Activated T-helper 17 cell treated with anti-CD3 and anti-CD28 coated beads, Interleukin-2, amount 50 U/mL, for 72 hours (primary cell): ENCODE results near the gene DDR2. TPM values are rescaled to one million over a fixed set of nuclear protein-coding genes. Genes with fewer than 3 reads are reported as not detected.
"Not testable (repeated sequence)": the region's sequence is repeated elsewhere in the genome, so short reads cannot be mapped to it uniquely, and the experiment has no call there.

Experiments used
- ATAC-seq: fragments of 150-1000 bp; cut with Tn5 transposase; replicated peaks from 2 replicates; pipeline ENCODE4 v1.10.0; 2021; ENCODE audit warnings: mild to moderate bottlenecking, moderate library complexity
- H3K27ac Mint-ChIP-seq: one replicate; pipeline ENCODE4 v1.8.0; 2022; ENCODE audit warnings: mixed read lengths
- H3K27me3 Mint-ChIP-seq: one replicate; pipeline ENCODE4 v1.8.0; 2022; ENCODE audit warnings: mixed read lengths
- H3K36me3 Mint-ChIP-seq: one replicate; pipeline ENCODE4 v1.8.0; 2022; ENCODE audit warnings: low read depth, mild to moderate bottlenecking, mixed read lengths
- H3K4me1 Mint-ChIP-seq: one replicate; pipeline ENCODE4 v1.8.0; 2022; ENCODE audit warnings: mixed read lengths
- H3K4me3 Mint-ChIP-seq: one replicate; pipeline ENCODE4 v1.8.0; 2022; ENCODE audit warnings: mild to moderate bottlenecking, mixed read lengths
- H3K9me3 Mint-ChIP-seq: one replicate; pipeline ENCODE4 v1.8.0; 2022; ENCODE audit warnings: mixed read lengths
- total RNA-seq, 2 donors: library from RNA; stranded (reverse); gene quantifications; one replicate each; pipeline ENCODE4 v1.2.3, GENCODE V29; 2022

The DDR2 gene
- total RNA-seq, 2 donors from 2014 or later = 0.34 to 1.7 TPM

- ATAC-seq = no peak
- Mint-ChIP-seq H3K4me1 (no peaks in the 10 kb centered on the region), H3K27me3 (no peaks in the 10 kb centered on the region), H3K36me3 (no peaks in the 10 kb centered on the region), H3K9me3 (peaks cover 3% of the 10 kb centered on the region), H3K4me3 (no peak overlapping the region), H3K27ac (no peak overlapping the region)
These were observed 121.8 kb downstream of the DDR2 start for GRCh38 chr1:162753998-162754585.

- Mint-ChIP-seq H3K9me3 (peaks cover 3% of the 10 kb centered on the region), H3K27me3 (no peaks in the 10 kb centered on the region), H3K4me1 (no peaks in the 10 kb centered on the region), H3K4me3 (no peak overlapping the region), H3K27ac (no peak overlapping the region), H3K36me3 (no peaks in the 10 kb centered on the region)
- no peak for ATAC-seq
These were observed 123.0 kb downstream of the DDR2 start for GRCh38 chr1:162755306-162755705.

- Mint-ChIP-seq H3K27me3 (no peaks in the 10 kb centered on the region), H3K4me3 (no peak overlapping the region), H3K4me1 (no peaks in the 10 kb centered on the region), H3K27ac (no peak overlapping the region), H3K36me3 (no peaks in the 10 kb centered on the region), H3K9me3 (peaks cover 3% of the 10 kb centered on the region)
- ATAC-seq = no peak
These were observed 124.3 kb downstream of the DDR2 start for GRCh38 chr1:162756523-162756922.

GRCh38 chr1:162757476-162757875, 125.2 kb downstream of the DDR2 start:
- no peak overlapping the region for H3K27ac Mint-ChIP-seq
- H3K9me3 Mint-ChIP-seq = peaks cover 3% of the 10 kb centered on the region
- H3K36me3 Mint-ChIP-seq = no peaks in the 10 kb centered on the region
- no peak for ATAC-seq
- no peaks in the 10 kb centered on the region for H3K4me1 Mint-ChIP-seq
- H3K4me3 Mint-ChIP-seq = no peak overlapping the region
- no peaks in the 10 kb centered on the region for H3K27me3 Mint-ChIP-seq

GRCh38 chr1:162765788-162766187, 133.5 kb downstream of the DDR2 start:
- no peak overlapping the region for H3K4me3 Mint-ChIP-seq
- H3K4me1 Mint-ChIP-seq = no peaks in the 10 kb centered on the region
- no peak for ATAC-seq
- peaks cover 12% of the 10 kb centered on the region for H3K27me3 Mint-ChIP-seq
- H3K27ac Mint-ChIP-seq = no peak overlapping the region
- no peaks in the 10 kb centered on the region for H3K36me3 Mint-ChIP-seq
- no peaks in the 10 kb centered on the region for H3K9me3 Mint-ChIP-seq

- H3K36me3 Mint-ChIP-seq = no peaks in the 10 kb centered on the region
These were observed 140.4 kb downstream of the DDR2 start for GRCh38 chr1:162772571-162773154.

GRCh38 chr1:162774007-162774406, 141.7 kb downstream of the DDR2 start:
- Mint-ChIP-seq H3K4me3 (no peak overlapping the region), H3K27me3 (peaks cover 22% of the 10 kb centered on the region), H3K36me3 (no peaks in the 10 kb centered on the region), H3K27ac (no peak overlapping the region), H3K4me1 (no peaks in the 10 kb centered on the region), H3K9me3 (no peaks in the 10 kb centered on the region)
- ATAC-seq = no peak

More at GRCh38 chr1:162772571-162773154, 140.4 kb downstream of the DDR2 start:
- peaks cover 19% of the 10 kb centered on the region for H3K27me3 Mint-ChIP-seq
- no peak for ATAC-seq
- no peak overlapping the region for H3K4me3 Mint-ChIP-seq
- no peaks in the 10 kb centered on the region for H3K4me1 Mint-ChIP-seq
- H3K9me3 Mint-ChIP-seq = no peaks in the 10 kb centered on the region
- no peak overlapping the region for H3K27ac Mint-ChIP-seq

GRCh38 chr1:162779043-162779442, 146.8 kb downstream of the DDR2 start:
- Mint-ChIP-seq H3K27me3 (peaks cover 27% of the 10 kb centered on the region), H3K4me1 (no peaks in the 10 kb centered on the region)
- no peak for ATAC-seq

GRCh38 chr1:162782671-162783070, 150.4 kb downstream of the DDR2 start:
- Mint-ChIP-seq H3K4me3 (no peak overlapping the region), H3K27ac (no peak overlapping the region), H3K4me1 (no peaks in the 10 kb centered on the region), H3K36me3 (no peaks in the 10 kb centered on the region), H3K9me3 (peaks cover 3% of the 10 kb centered on the region), H3K27me3 (peaks cover 16% of the 10 kb centered on the region)
- ATAC-seq = no peak

More at GRCh38 chr1:162779043-162779442, 146.8 kb downstream of the DDR2 start:
- Mint-ChIP-seq H3K36me3 (no peaks in the 10 kb centered on the region), H3K9me3 (peaks cover 3% of the 10 kb centered on the region), H3K27ac (no peak overlapping the region), H3K4me3 (no peak overlapping the region)

- H3K4me3 Mint-ChIP-seq, H3K27ac Mint-ChIP-seq, H3K4me1 Mint-ChIP-seq, H3K9me3 Mint-ChIP-seq, H3K36me3 Mint-ChIP-seq, ATAC-seq: not testable (repeated sequence)
- peaks cover 13% of the 10 kb centered on the region for H3K27me3 Mint-ChIP-seq
These were observed 152.7 kb downstream of the DDR2 start for GRCh38 chr1:162784926-162785325.

GRCh38 chr1:162788783-162789182, 156.5 kb downstream of the DDR2 start:
- ATAC-seq, H3K27me3 Mint-ChIP-seq, H3K4me3 Mint-ChIP-seq, H3K4me1 Mint-ChIP-seq, H3K27ac Mint-ChIP-seq, H3K9me3 Mint-ChIP-seq: not testable (repeated sequence)
- H3K36me3 Mint-ChIP-seq = peaks cover 14% of the 10 kb centered on the region

GRCh38 chr1:162790303-162790984, 158.2 kb downstream of the DDR2 start, which contains the start of gene HSD17B7:
TSS of gene HSD17B7 (plus strand) at chr1:162790702. CDS start at chr1:162790801, 99 bp downstream.
- H3K36me3 Mint-ChIP-seq = peaks cover 29% of the 10 kb centered on the region
- H3K27ac Mint-ChIP-seq = peak within 1 kb of the TSS; percentile 79
- peak; percentile 99 for ATAC-seq
- H3K4me3 Mint-ChIP-seq = peak within 1 kb of the TSS; percentile 78
- H3K9me3 Mint-ChIP-seq, H3K4me1 Mint-ChIP-seq, H3K27me3 Mint-ChIP-seq: not testable (repeated sequence)

GRCh38 chr1:162790985-162791357, 158.7 kb downstream of the DDR2 start:
- H3K9me3 Mint-ChIP-seq, H3K27me3 Mint-ChIP-seq, H3K4me1 Mint-ChIP-seq, ATAC-seq: not testable (repeated sequence)
- peak overlapping the region; percentile 78 for H3K4me3 Mint-ChIP-seq
- peak overlapping the region; percentile 79 for H3K27ac Mint-ChIP-seq
- peaks cover 34% of the 10 kb centered on the region for H3K36me3 Mint-ChIP-seq

GRCh38 chr1:162794284-162794683, 162.0 kb downstream of the DDR2 start:
- H3K4me1 Mint-ChIP-seq, H3K9me3 Mint-ChIP-seq, H3K4me3 Mint-ChIP-seq, ATAC-seq, H3K27me3 Mint-ChIP-seq, H3K27ac Mint-ChIP-seq: not testable (repeated sequence)
- H3K36me3 Mint-ChIP-seq = peaks cover 68% of the 10 kb centered on the region

- not testable (repeated sequence) for H3K4me1 Mint-ChIP-seq, ATAC-seq, H3K4me3 Mint-ChIP-seq, H3K9me3 Mint-ChIP-seq, H3K27me3 Mint-ChIP-seq, H3K27ac Mint-ChIP-seq
- H3K36me3 Mint-ChIP-seq = peaks cover 92% of the 10 kb centered on the region
These were observed 164.5 kb downstream of the DDR2 start for GRCh38 chr1:162796617-162797279.
